ENCODE measurements around the gene CCSER1. TPM values are rescaled to one million over a fixed set of nuclear protein-coding genes. Genes with fewer than 3 reads are reported as not detected.

CCSER1 gene
- total and polyA plus RNA-seq, 4 donors: 0.18 to 2.3 (median 1.2) TPM

DNA sequence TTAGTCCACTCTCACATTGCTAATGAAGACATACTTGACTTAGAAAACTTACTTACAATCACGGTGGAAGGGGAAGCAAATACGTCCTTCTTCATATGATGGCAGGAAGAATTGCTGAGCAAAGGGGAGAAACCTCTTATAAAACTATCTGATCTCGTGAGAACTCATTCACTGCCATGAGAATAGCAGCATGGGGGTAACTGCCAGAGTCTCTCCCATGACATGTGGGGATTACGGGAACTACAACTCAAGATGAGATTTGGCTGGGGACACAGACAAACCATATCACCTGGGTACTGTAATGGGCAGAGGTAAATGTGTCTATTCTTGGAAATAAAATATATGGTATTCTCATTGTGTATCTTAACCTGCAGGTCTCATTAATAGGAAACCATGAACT is 1464.9 kb downstream of the CCSER1 start:
- Histone ChIP-seq H3K9me3 (ENCODE audit: control insufficient read depth in 4 of 4, low read length in 3 of 4) (no peaks in the 10 kb centered on the region), H3K36me3 (ENCODE audit: control insufficient read depth in 4 of 4, insufficient read depth in 3 of 4, low read depth in 1 of 4, low read length in 3 of 4) (no peaks in the 10 kb centered on the region), H3K27ac (ENCODE audit: low read depth in 1 of 2, low read length in 2 of 2) (no peak overlapping the region), H3K4me3 (ENCODE audit: low read depth in 1 of 3, low read length in 3 of 3) (no peak overlapping the region), H3K4me1 (ENCODE audit: control insufficient read depth in 4 of 4, insufficient read depth in 4 of 4, low read length in 3 of 4) (no peaks in the 10 kb centered on the region), H3K27me3 (ENCODE audit: control insufficient read depth in 4 of 4, insufficient read depth in 4 of 4, low read length in 3 of 4) (no peaks in the 10 kb centered on the region), H3K9ac (ENCODE audit: low read depth in 1 of 2, low read length in 2 of 2) (no peak overlapping the region)
- no peak for DNase-seq (ENCODE audit: low spot score)
- no peak for TF ChIP-seq RXRA (IDR thresholded peaks at IDR 0.05)
- TF ChIP-seq TAF1 (conservative IDR thresholded peaks at IDR 0.05): no peak
- TF ChIP-seq FOXA2 (IDR thresholded peaks at IDR 0.05): no peak
- no peak for TF ChIP-seq EGR1 (IDR thresholded peaks at IDR 0.05; ENCODE audit: low read depth in 2 of 2)
- TF ChIP-seq GABPA (IDR thresholded peaks at IDR 0.05 in 1 of 2, conservative IDR thresholded peaks at IDR 0.05 in 1 of 2): no peak
- TF ChIP-seq, protein P1, sequence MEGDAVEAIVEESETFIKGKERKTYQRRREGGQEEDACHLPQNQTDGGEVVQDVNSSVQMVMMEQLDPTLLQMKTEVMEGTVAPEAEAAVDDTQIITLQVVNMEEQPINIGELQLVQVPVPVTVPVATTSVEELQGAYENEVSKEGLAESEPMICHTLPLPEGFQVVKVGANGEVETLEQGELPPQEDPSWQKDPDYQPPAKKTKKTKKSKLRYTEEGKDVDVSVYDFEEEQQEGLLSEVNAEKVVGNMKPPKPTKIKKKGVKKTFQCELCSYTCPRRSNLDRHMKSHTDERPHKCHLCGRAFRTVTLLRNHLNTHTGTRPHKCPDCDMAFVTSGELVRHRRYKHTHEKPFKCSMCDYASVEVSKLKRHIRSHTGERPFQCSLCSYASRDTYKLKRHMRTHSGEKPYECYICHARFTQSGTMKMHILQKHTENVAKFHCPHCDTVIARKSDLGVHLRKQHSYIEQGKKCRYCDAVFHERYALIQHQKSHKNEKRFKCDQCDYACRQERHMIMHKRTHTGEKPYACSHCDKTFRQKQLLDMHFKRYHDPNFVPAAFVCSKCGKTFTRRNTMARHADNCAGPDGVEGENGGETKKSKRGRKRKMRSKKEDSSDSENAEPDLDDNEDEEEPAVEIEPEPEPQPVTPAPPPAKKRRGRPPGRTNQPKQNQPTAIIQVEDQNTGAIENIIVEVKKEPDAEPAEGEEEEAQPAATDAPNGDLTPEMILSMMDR (IDR thresholded peaks at IDR 0.05; ENCODE audit: low read depth, low read length, missing input control): no peak
- no peak for TF ChIP-seq FOXA1 (IDR thresholded peaks at IDR 0.05)
- TF ChIP-seq JUND (IDR thresholded peaks at IDR 0.05): no peak
- TF ChIP-seq, protein P2, sequence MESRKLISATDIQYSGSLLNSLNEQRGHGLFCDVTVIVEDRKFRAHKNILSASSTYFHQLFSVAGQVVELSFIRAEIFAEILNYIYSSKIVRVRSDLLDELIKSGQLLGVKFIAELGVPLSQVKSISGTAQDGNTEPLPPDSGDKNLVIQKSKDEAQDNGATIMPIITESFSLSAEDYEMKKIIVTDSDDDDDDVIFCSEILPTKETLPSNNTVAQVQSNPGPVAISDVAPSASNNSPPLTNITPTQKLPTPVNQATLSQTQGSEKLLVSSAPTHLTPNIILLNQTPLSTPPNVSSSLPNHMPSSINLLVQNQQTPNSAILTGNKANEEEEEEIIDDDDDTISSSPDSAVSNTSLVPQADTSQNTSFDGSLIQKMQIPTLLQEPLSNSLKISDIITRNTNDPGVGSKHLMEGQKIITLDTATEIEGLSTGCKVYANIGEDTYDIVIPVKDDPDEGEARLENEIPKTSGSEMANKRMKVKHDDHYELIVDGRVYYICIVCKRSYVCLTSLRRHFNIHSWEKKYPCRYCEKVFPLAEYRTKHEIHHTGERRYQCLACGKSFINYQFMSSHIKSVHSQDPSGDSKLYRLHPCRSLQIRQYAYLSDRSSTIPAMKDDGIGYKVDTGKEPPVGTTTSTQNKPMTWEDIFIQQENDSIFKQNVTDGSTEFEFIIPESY (IDR thresholded peaks at IDR 0.05): no peak
- TF ChIP-seq MAX (IDR thresholded peaks at IDR 0.05): no peak
- TF ChIP-seq NR2F2 (IDR thresholded peaks at IDR 0.05): no peak
- no peak for TF ChIP-seq YY1 (IDR thresholded peaks at IDR 0.05)
- WGBS: 76% methylated on average over 4 of the region's 4 CpGs

DNA sequence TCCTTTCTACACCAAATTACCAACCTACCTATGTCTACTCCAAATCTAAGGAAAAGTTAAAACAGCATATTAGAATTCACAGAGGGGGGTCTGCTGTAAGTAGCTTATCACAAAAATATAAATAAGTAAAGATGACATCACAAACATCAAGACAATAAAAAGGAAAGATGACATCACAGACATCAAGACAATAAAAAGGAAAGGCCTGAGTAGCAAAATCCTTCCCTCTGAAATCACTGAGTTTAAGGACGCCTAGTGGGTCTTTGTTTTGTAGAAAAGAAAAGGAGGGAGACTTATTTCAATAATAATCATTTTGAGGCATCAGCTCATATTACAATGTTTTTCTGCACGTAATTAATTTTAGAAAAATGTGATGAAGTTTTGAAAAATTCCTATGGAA is 1469.5 kb downstream of the CCSER1 start:
- WGBS: 43% methylated on average over 2 of the region's 2 CpGs
- Histone ChIP-seq H3K4me3 (ENCODE audit: low read depth in 1 of 3, low read length in 3 of 3) (no peak overlapping the region), H3K4me1 (ENCODE audit: control insufficient read depth in 4 of 4, insufficient read depth in 4 of 4, low read length in 3 of 4) (no peaks in the 10 kb centered on the region), H3K27ac (ENCODE audit: low read depth in 1 of 2, low read length in 2 of 2) (no peak overlapping the region), H3K27me3 (ENCODE audit: control insufficient read depth in 4 of 4, insufficient read depth in 4 of 4, low read length in 3 of 4) (no peaks in the 10 kb centered on the region), H3K9ac (ENCODE audit: low read depth in 1 of 2, low read length in 2 of 2) (no peak overlapping the region), H3K9me3 (ENCODE audit: control insufficient read depth in 4 of 4, low read length in 3 of 4) (no peaks in the 10 kb centered on the region), H3K36me3 (ENCODE audit: control insufficient read depth in 4 of 4, insufficient read depth in 3 of 4, low read depth in 1 of 4, low read length in 3 of 4) (no peaks in the 10 kb centered on the region)
- no peak for DNase-seq (ENCODE audit: low spot score)
- TF ChIP-seq JUND (IDR thresholded peaks at IDR 0.05) (no peak), ATF3 (IDR thresholded peaks at IDR 0.05) (no peak), RXRA (IDR thresholded peaks at IDR 0.05) (no peak)
- TF ChIP-seq, protein P2 (IDR thresholded peaks at IDR 0.05): no peak

Measured in liver (tissue), 9 donors.